HG03103 (cell line): ENCODE results near the gene FMC1.
A peak's percentile ranks its signal among the peaks of the same experiment; 100 is the strongest.
"Not testable (repeated sequence)": the region's sequence is repeated elsewhere in the genome, so short reads cannot be mapped to it uniquely, and the experiment has no call there.

ENCODE experiments used
- ATAC-seq: cut with Tn5 transposase; IDR thresholded peaks from one replicate; pipeline ENCODE4 v1.9.1; 2021; ENCODE audit warnings: low read depth; ENCODE audit not compliant: unreplicated experiment

Gene FMC1

DNA sequence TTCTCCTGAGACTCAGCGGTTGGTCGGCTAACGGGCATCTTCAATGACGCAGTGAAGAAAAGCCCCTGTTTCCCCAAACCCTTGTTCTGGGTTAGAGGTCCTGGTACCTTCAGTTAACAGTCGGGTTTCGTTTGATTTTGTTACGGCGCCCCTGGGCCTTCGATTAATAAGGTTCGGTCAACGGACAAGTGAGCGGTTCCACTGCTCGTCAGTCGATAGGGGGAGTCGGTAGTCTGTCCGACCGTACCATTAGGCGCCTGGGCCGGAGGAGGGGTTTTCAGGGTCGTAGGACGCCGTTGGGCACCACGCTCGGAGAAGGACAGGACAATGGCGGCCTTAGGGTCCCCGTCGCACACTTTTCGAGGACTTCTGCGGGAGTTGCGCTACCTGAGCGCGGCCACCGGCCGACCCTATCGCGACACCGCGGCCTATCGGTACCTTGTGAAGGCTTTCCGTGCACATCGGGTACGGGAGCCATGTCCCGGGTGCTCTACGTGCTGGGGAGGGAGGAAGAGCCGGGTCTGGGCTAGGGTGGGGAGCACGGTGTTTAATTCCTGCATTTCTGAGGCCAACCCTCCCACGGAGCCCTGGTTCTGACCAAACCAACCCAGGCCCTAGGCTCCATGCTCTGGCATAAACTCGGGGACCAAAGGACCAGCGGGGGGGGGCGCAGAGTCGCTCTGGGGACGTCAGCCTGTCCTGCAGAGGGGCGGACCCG lies at the start of gene FMC1:
TSS of gene FMC1 (plus strand) at position 280 of the 718 bp plus-strand sequence. CDS start at position 328, 48 bp downstream.
- peak; percentile 52 for ATAC-seq

DNA sequence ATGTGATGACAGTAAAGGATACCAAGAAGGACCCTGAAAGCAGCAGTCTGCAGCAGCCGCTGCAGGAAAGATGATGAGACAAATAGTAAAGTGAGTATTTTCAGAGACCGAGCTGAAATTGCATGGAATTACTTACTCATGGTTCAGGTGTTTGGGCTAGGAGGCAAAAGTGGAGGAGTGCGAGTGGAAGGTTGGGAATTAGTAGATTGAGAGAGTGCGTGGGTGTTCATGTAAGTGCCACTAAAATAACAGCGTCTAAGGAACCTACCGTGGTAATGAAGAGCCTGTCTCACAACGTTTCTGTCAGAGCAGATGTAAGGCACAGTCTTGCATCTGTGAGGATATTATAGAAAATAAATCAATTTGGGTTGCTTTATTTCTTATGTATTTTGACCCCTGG lies 48.3 kb upstream of the FMC1 start:
- ATAC-seq: no peak

GRCh38 chr7:139293534-139293933 lies 47.6 kb upstream of the FMC1 start:
- no peak for ATAC-seq

GRCh38 chr7:139294241-139294640 lies 46.9 kb upstream of the FMC1 start:
- no peak for ATAC-seq

GRCh38 chr7:139294951-139295575 lies 46.1 kb upstream of the FMC1 start:
- no peak for ATAC-seq

- ATAC-seq: no peak
Measured at GRCh38 chr7:139297795-139298194, 43.3 kb upstream of the FMC1 start.

DNA sequence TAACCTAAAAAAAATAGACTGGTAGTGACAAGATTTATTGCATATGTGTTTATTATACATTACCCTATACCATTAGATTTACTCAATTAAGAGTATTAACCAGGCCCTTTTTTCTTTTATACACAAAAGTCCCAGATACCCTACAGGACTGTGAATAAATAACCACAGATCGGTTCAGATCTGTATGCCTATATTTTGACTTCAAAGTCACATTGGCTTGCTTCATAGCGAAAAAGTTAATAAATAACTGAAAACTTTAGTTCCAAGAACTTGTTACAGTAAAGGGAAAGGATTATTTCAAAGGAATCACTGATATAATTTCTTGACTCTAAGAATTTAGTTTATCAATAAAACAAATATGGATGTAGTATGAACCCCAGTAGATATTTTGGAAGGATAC lies 41.8 kb upstream of the FMC1 start:
- no peak for ATAC-seq

- ATAC-seq: no peak
Measured at GRCh38 chr7:139300390-139300789, 40.7 kb upstream of the FMC1 start.

GRCh38 chr7:139304517-139304916 lies 36.6 kb upstream of the FMC1 start:
- no peak for ATAC-seq

GRCh38 chr7:139317939-139318505 lies 23.1 kb upstream of the FMC1 start:
- ATAC-seq: no peak

DNA sequence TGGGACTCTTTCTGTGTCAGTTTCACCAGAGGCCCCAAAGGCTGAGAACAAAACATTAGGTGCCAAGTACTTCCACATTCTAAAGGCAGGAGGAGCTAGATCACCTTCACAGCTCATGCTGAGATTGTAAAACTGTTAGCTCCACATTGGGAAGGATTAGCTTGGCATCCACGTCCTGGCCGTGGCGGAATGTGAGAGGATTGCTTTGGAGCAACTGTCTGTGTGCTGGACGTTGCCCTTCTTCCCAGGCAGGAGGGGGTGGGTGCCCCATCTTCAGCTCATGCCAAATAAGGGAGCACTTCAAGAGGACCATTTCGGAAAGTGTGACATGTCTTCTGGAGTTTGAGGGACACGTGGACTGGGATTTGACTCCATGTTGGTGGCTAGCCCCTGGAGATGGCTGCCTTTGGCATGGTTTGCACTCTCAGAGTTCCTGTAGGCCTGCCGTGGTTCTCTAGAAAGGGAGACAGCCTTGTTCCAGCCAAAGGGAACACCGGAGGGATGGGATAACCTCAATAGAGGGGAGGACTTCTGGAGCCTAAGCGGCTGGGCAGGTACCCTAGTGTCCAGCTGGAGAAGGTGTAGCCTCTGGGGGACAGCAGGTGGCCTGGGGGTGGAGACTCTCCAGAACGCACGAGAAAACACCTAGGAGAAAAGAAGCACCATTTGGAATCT lies 19.9 kb upstream of the FMC1 start:
- no peak for ATAC-seq

- not testable (repeated sequence) for ATAC-seq
Measured at GRCh38 chr7:139324709-139325108, 16.4 kb upstream of the FMC1 start.

- ATAC-seq: no peak
Measured at GRCh38 chr7:139328375-139328774, 12.8 kb upstream of the FMC1 start.

DNA sequence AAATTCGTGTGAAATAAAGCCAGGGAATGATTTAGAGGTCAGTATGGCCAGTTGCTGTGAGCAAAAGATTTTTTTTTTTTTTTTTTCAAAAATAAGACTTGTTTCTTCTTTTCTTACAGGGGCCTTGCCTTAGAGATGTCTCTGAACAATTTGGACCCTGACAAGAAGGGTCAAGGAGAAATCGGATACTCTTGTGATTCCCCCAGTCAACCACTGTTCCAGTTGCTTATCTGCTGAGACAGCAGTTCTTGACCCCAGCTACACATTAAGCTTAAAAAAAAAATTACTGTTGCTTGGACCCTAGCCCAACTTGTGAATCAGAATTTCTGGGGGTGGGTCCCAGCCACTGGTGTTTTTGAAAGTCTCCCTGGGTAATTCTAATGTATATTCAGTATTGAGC lies 12.0 kb upstream of the FMC1 start:
- no peak for ATAC-seq

DNA sequence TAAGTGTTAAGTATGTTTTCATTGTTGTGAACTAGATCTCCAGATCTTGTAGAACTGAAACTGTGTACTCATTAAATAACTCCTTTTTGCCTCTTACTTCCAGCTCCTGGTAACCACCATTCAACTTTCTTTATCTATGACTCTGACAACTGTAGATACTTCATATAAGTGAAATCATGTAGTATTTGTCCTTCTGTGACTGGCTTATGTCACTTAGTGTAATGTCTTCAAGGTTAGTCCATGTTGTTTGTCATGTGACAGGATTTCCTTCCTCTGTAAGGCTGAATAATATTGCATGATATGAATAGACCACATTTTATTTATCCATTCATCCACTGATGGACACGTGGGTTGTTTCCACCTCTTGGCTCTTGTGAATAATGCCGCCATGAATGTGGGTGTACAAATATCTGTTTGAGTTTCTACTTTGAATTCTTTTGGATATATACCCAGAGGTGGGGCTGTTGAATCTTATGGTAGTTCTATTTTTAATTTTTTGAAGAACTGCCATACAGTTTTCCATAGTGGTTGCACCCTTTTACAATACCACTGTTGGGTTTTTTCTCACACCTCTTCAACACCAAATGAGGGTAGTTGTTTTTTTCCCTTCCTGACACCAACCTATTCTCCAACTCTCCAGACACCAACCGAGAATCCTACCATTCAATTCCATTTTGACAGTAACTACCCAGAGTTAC lies 10.7 kb upstream of the FMC1 start:
- no peak for ATAC-seq

DNA sequence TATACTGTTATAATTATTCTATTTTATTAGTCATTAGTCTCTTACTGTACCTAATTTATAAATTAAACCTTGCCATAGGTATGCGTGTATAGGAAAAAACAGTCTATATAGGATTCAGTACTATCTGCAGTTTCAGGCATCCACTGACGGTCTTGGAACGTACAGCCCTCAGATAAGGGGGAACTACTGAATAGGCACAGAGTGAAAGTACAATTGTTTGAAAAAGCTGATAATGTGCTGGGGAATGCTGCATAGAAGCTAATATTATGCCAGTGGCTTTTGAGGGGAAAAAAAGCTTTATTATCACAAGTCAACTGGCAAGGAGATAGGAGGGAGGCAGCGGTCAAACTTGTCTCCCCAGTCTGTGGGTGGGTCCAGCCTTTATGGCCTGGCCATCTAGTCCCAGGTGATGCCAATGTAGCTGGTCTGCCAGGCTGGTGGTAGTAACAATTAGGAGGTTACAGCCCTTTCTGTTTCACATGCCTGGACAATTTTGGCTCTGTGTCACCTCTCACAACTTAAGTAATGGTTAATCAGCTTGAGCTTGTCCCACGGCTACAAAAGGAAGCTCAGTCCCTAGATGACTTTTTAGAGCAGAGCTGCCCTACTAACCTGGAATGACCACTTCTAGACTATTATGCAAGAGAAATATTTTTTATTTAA lies 8.3 kb upstream of the FMC1 start:
- no peak for ATAC-seq

DNA sequence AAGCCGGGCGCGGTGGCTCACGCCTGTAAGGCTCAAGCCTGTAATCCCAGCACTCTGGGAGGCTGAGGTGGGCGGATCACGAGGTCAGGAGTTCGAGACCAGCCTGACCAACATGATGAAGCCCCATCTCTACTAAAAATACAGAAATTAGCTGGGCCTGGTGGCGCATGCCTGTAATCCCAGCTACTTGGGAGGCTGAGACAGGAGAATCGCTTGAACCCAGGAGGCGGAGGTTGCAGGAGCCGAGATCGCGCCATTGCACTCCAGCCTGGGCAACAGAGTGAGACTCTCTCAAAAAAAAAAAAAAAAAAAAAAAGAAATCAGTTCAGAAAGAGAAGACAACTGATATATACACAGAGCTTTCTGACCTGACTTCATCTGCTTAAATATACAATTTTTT lies 7.7 kb upstream of the FMC1 start:
- not testable (repeated sequence) for ATAC-seq

- no peak for ATAC-seq
Measured at GRCh38 chr7:139334399-139335150, 6.6 kb upstream of the FMC1 start.

DNA sequence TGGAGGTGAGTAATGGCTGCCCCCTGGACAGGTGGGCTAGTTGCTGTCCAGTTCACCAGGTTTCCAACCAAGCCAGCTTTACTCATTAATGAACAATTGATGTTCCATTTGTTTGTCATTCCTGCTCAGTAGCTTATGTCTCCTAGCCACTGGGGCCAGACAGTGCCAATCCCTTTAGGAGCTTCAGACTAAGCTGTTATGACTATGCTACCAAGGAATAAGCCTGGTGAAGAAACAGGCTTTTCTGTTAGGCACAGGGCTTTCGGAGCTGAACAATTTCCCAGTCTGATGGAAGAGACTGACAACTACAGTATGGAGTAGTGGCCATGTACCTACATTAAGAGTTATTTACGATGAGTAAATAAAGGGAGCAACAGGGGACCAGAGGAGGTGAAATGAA lies 2.1 kb upstream of the FMC1 start:
- no peak for ATAC-seq

DNA sequence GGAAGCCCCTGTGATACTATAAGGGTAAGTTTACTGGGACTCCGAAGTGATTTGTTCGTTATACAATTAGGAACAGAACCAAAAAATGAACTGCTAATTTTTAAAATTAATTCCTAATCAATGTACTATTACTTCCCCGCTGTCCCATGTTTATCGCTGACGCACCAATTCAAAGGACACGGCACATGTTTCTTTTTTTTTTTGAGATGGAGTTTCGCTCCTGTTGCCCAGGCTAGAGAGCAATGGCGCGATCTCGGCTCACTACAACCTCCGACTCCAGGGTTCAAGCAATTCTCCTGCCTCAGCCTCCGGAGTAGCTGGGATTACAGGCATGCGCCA lies 1.5 kb upstream of the FMC1 start:
- ATAC-seq: no peak
